Measurements from ENCODE around the gene BCL11B.

BCL11B gene

GRCh38 chr14:99169776-99170356 lies 102.1 kb downstream of the BCL11B start:
- H3K27me3 Mint-ChIP-seq, result no peaks in the 10 kb centered on the region
- peaks cover 5% of the 10 kb centered on the region for H3K9me3 Mint-ChIP-seq
- CTCF ChIA-PET, result no interaction called here
- no peaks in the 10 kb centered on the region for H3K4me1 Mint-ChIP-seq
- no peak overlapping the region for H3K27ac Mint-ChIP-seq
- H3K36me3 Mint-ChIP-seq, result peaks cover 57% of the 10 kb centered on the region
- DNase-seq, result no peak
- no peak overlapping the region for H3K4me3 Mint-ChIP-seq

- Mint-ChIP-seq H3K27ac (no peak overlapping the region), H3K36me3 (peaks cover 50% of the 10 kb centered on the region), H3K4me1 (no peaks in the 10 kb centered on the region), H3K27me3 (no peaks in the 10 kb centered on the region), H3K9me3 (peaks cover 5% of the 10 kb centered on the region), H3K4me3 (no peak overlapping the region)
- no peak for DNase-seq
- CTCF ChIA-PET, result no interaction called here
Observed at GRCh38 chr14:99168330-99168729, 103.7 kb downstream of the BCL11B start.

- no peaks in the 10 kb centered on the region for H3K27me3 Mint-ChIP-seq
- CTCF ChIA-PET, result no interaction called here
- H3K27ac Mint-ChIP-seq, result no peak overlapping the region
- H3K4me3 Mint-ChIP-seq, result no peak overlapping the region
- no peaks in the 10 kb centered on the region for H3K4me1 Mint-ChIP-seq
- peaks cover 8% of the 10 kb centered on the region for H3K9me3 Mint-ChIP-seq
- peaks cover 37% of the 10 kb centered on the region for H3K36me3 Mint-ChIP-seq
- no peak for DNase-seq
Observed at GRCh38 chr14:99166506-99166905, 105.5 kb downstream of the BCL11B start.

- DNase-seq, result no peak
- Mint-ChIP-seq H3K27me3 (no peaks in the 10 kb centered on the region), H3K4me3 (no peak overlapping the region), H3K27ac (peak overlapping the region; percentile 4), H3K9me3 (peaks cover 8% of the 10 kb centered on the region), H3K4me1 (no peaks in the 10 kb centered on the region), H3K36me3 (peaks cover 22% of the 10 kb centered on the region)
- CTCF ChIA-PET, result no interaction called here
Observed at GRCh38 chr14:99164712-99165111, 107.3 kb downstream of the BCL11B start.

- Mint-ChIP-seq H3K36me3 (peaks cover 12% of the 10 kb centered on the region), H3K27ac (no peak overlapping the region), H3K27me3 (peaks cover 4% of the 10 kb centered on the region), H3K4me1 (no peaks in the 10 kb centered on the region), H3K4me3 (no peak overlapping the region), H3K9me3 (peaks cover 8% of the 10 kb centered on the region)
- no peak for DNase-seq
- CTCF ChIA-PET, result no interaction called here
Observed at GRCh38 chr14:99163446-99163845, 108.6 kb downstream of the BCL11B start.

- no peaks in the 10 kb centered on the region for H3K36me3 Mint-ChIP-seq
- CTCF ChIA-PET, result no interaction called here
- peaks cover 3% of the 10 kb centered on the region for H3K9me3 Mint-ChIP-seq
- peaks cover 4% of the 10 kb centered on the region for H3K27me3 Mint-ChIP-seq
- no peak overlapping the region for H3K4me3 Mint-ChIP-seq
- H3K27ac Mint-ChIP-seq, result peak overlapping the region; percentile 46
- H3K4me1 Mint-ChIP-seq, result peaks cover 9% of the 10 kb centered on the region
- DNase-seq, result no peak
Observed at GRCh38 chr14:99159341-99160340, 112.4 kb downstream of the BCL11B start.

GRCh38 chr14:99158646-99159165 lies 113.3 kb downstream of the BCL11B start:
- H3K27me3 Mint-ChIP-seq, result peaks cover 4% of the 10 kb centered on the region
- no peak for DNase-seq
- CTCF ChIA-PET, result interaction anchor here (0.6 kb wide), 1 partner anchor 13 kb away, joined by 3 read pairs; no protein-coding TSS in a partner anchor
- H3K36me3 Mint-ChIP-seq, result no peaks in the 10 kb centered on the region
- H3K4me3 Mint-ChIP-seq, result no peak overlapping the region
- H3K4me1 Mint-ChIP-seq, result peaks cover 9% of the 10 kb centered on the region
- peaks cover 3% of the 10 kb centered on the region for H3K9me3 Mint-ChIP-seq
- peak overlapping the region; percentile 46 for H3K27ac Mint-ChIP-seq

GRCh38 chr14:99158150-99158549 lies 113.8 kb downstream of the BCL11B start:
- Mint-ChIP-seq H3K4me3 (no peak overlapping the region), H3K36me3 (no peaks in the 10 kb centered on the region), H3K27ac (no peak overlapping the region), H3K27me3 (peaks cover 4% of the 10 kb centered on the region), H3K9me3 (peaks cover 3% of the 10 kb centered on the region), H3K4me1 (peaks cover 9% of the 10 kb centered on the region)
- CTCF ChIA-PET, result no interaction called here
- DNase-seq, result no peak

- CTCF ChIA-PET, result no interaction called here
- no peak for DNase-seq
- H3K4me3 Mint-ChIP-seq, result no peak overlapping the region
- peaks cover 9% of the 10 kb centered on the region for H3K4me1 Mint-ChIP-seq
- no peak overlapping the region for H3K27ac Mint-ChIP-seq
- peaks cover 4% of the 10 kb centered on the region for H3K27me3 Mint-ChIP-seq
- no peaks in the 10 kb centered on the region for H3K36me3 Mint-ChIP-seq
- H3K9me3 Mint-ChIP-seq, result peaks cover 3% of the 10 kb centered on the region
Observed at GRCh38 chr14:99157676-99158075, 114.3 kb downstream of the BCL11B start.

- no peak overlapping the region for H3K4me3 Mint-ChIP-seq
- peaks cover 3% of the 10 kb centered on the region for H3K9me3 Mint-ChIP-seq
- no peak overlapping the region for H3K27ac Mint-ChIP-seq
- peaks cover 9% of the 10 kb centered on the region for H3K4me1 Mint-ChIP-seq
- no peak for DNase-seq
- CTCF ChIA-PET, result no interaction called here
- peaks cover 4% of the 10 kb centered on the region for H3K27me3 Mint-ChIP-seq
- H3K36me3 Mint-ChIP-seq, result no peaks in the 10 kb centered on the region
Observed at GRCh38 chr14:99157246-99157645, 114.8 kb downstream of the BCL11B start.

- H3K27me3 Mint-ChIP-seq, result peaks cover 4% of the 10 kb centered on the region
- no peak overlapping the region for H3K27ac Mint-ChIP-seq
- H3K4me1 Mint-ChIP-seq, result peaks cover 9% of the 10 kb centered on the region
- no peak overlapping the region for H3K4me3 Mint-ChIP-seq
- H3K36me3 Mint-ChIP-seq, result no peaks in the 10 kb centered on the region
- CTCF ChIA-PET, result no interaction called here
- DNase-seq, result no peak
- H3K9me3 Mint-ChIP-seq, result peaks cover 3% of the 10 kb centered on the region
Observed at GRCh38 chr14:99156814-99157213, 115.2 kb downstream of the BCL11B start.

GRCh38 chr14:99156090-99156425 lies 115.9 kb downstream of the BCL11B start:
- Mint-ChIP-seq H3K9me3 (no peaks in the 10 kb centered on the region), H3K27me3 (peaks cover 4% of the 10 kb centered on the region), H3K36me3 (no peaks in the 10 kb centered on the region), H3K4me3 (no peak overlapping the region), H3K4me1 (peaks cover 9% of the 10 kb centered on the region), H3K27ac (no peak overlapping the region)
- CTCF ChIA-PET, result no interaction called here
- no peak for DNase-seq

- Mint-ChIP-seq H3K4me1 (peaks cover 9% of the 10 kb centered on the region), H3K36me3 (no peaks in the 10 kb centered on the region), H3K27ac (no peak overlapping the region), H3K27me3 (peaks cover 4% of the 10 kb centered on the region), H3K9me3 (no peaks in the 10 kb centered on the region), H3K4me3 (no peak overlapping the region)
- CTCF ChIA-PET, result no interaction called here
- no peak for DNase-seq
Observed at GRCh38 chr14:99155173-99156089, 116.6 kb downstream of the BCL11B start.

GRCh38 chr14:99150236-99150635 lies 121.8 kb downstream of the BCL11B start:
- Mint-ChIP-seq H3K27ac (no peak overlapping the region), H3K27me3 (peaks cover 13% of the 10 kb centered on the region), H3K36me3 (no peaks in the 10 kb centered on the region), H3K9me3 (no peaks in the 10 kb centered on the region), H3K4me1 (peaks cover 2% of the 10 kb centered on the region), H3K4me3 (no peak overlapping the region)
- DNase-seq, result no peak
- CTCF ChIA-PET, result no interaction called here

All from activated naive CD4-positive, alpha-beta T cell treated with anti-CD3 and anti-CD28 coated beads, Interleukin-2, amount 10 ng/mL, durations not matched to agents 7 days and 5 days (primary cell).